Trophoblast cell (in vitro differentiated cells and primary cell): ENCODE data around the gene TRNT1.

Experiments
- DNase-seq, 2 donors: peaks; one replicate each; pipeline ENCODE4 v3.0.0-alpha.2; 2016
- H2AFZ ChIP-seq: 2 replicates; pipeline ENCODE4 v1.6.1; 2013; ENCODE audit warnings: low read length, moderate library complexity, mild to moderate bottlenecking; ENCODE audit not compliant: insufficient read depth, poor library complexity
- H2AK5ac ChIP-seq: 2 replicates; pipeline ENCODE4 v1.6.1; 2013; ENCODE audit warnings: mild to moderate bottlenecking, low read length
- H2BK120ac ChIP-seq: 2 replicates; pipeline ENCODE4 v1.6.1; 2013; ENCODE audit warnings: low read length, mild to moderate bottlenecking, moderate library complexity; ENCODE audit not compliant: insufficient read depth, poor library complexity
- H2BK12ac ChIP-seq: 2 replicates; pipeline ENCODE4 v1.6.1; 2013; ENCODE audit warnings: mild to moderate bottlenecking, low read length, moderate library complexity
- H2BK5ac ChIP-seq: 2 replicates; pipeline ENCODE4 v1.6.1; 2013; ENCODE audit warnings: low read length, low read depth, moderate library complexity, mild to moderate bottlenecking; ENCODE audit not compliant: poor library complexity
- H3K14ac ChIP-seq: 2 replicates; pipeline ENCODE4 v1.6.1; 2013; ENCODE audit warnings: mild to moderate bottlenecking, low read length
- H3K18ac ChIP-seq: 2 replicates; pipeline ENCODE4 v1.6.1; 2013; ENCODE audit warnings: mild to moderate bottlenecking, low read length
- H3K23ac ChIP-seq: 2 replicates; pipeline ENCODE4 v1.6.1; 2013; ENCODE audit warnings: low read length
- H3K27ac ChIP-seq: 2 replicates; pipeline ENCODE4 v1.5.1; 2013; ENCODE audit warnings: low read depth, mild to moderate bottlenecking, inconsistent platforms, low read length, moderate library complexity
- H3K27me3 ChIP-seq: 2 replicates; pipeline ENCODE4 v1.6.1; 2013; ENCODE audit warnings: inconsistent platforms, mild to moderate bottlenecking, low read length, moderate library complexity; ENCODE audit not compliant: insufficient read depth
- H3K36me3 ChIP-seq, 2 experiments: 1 replicate in 1 of 2; 2 replicates in 1 of 2; pipeline ENCODE4 v1.6.1; 2013; ENCODE audit warnings: low read length in 2 of 2, mild to moderate bottlenecking in 2 of 2, moderate library complexity in 1 of 2; ENCODE audit not compliant: insufficient read depth in 2 of 2, control insufficient read depth in 1 of 2
- H3K4ac ChIP-seq: 2 replicates; pipeline ENCODE4 v1.6.1; 2013; ENCODE audit warnings: low read depth, mild to moderate bottlenecking, low read length, moderate library complexity
- H3K4me1 ChIP-seq, 2 experiments: 1 replicate in 1 of 2; 2 replicates in 1 of 2; pipeline ENCODE4 v1.6.1; 2013; ENCODE audit warnings: low read length in 2 of 2, mild to moderate bottlenecking in 2 of 2, moderate library complexity in 1 of 2; ENCODE audit not compliant: insufficient read depth in 2 of 2, control insufficient read depth in 1 of 2
- H3K4me2 ChIP-seq: 2 replicates; pipeline ENCODE4 v1.6.1; 2013; ENCODE audit warnings: inconsistent platforms, mild to moderate bottlenecking, low read length, moderate library complexity
- H3K4me3 ChIP-seq: 2 replicates; pipeline ENCODE4 v1.5.1; 2013; ENCODE audit warnings: mild to moderate bottlenecking, low read depth, low read length, inconsistent platforms
- H3K79me1 ChIP-seq: one replicate; pipeline ENCODE4 v1.6.1; 2013; ENCODE audit warnings: low read length
- H3K79me2 ChIP-seq: 2 replicates; pipeline ENCODE4 v1.6.1; 2013; ENCODE audit warnings: low read length, mild to moderate bottlenecking; ENCODE audit not compliant: control insufficient read depth, insufficient read depth, poor library complexity
- H3K9ac ChIP-seq: 2 replicates; pipeline ENCODE4 v1.6.1; 2013; ENCODE audit warnings: mild to moderate bottlenecking, low read length
- H3K9me3 ChIP-seq: 2 replicates; pipeline ENCODE4 v1.6.1; 2013; ENCODE audit warnings: low read depth, mild to moderate bottlenecking, control low read depth, inconsistent platforms, low read length; ENCODE audit not compliant: insufficient read depth
- H4K12ac ChIP-seq: 2 replicates; pipeline ENCODE4 v1.6.1; 2013; ENCODE audit warnings: low read depth, mild to moderate bottlenecking, low read length, moderate library complexity
- H4K8ac ChIP-seq: 2 replicates; pipeline ENCODE4 v1.6.1; 2013; ENCODE audit warnings: low read depth, mild to moderate bottlenecking, low read length, moderate library complexity
- H4K91ac ChIP-seq: one replicate; pipeline ENCODE4 v1.6.1; 2013; ENCODE audit warnings: low read depth, mild to moderate bottlenecking, low read length, moderate library complexity
- WGBS: extraction: QIAGEN DNeasy Blood & Tissue Kit; methylation state at CpG from one replicate; pipeline ENCODE4 v1.1.7; 2013; ENCODE audit warnings: missing lambda C conversion rate; ENCODE audit not compliant: insufficient read length, insufficient coverage; ENCODE audit errors: extremely low coverage; 5-methylcytosine and 5-hydroxymethylcytosine counted together

TRNT1 gene

DNA sequence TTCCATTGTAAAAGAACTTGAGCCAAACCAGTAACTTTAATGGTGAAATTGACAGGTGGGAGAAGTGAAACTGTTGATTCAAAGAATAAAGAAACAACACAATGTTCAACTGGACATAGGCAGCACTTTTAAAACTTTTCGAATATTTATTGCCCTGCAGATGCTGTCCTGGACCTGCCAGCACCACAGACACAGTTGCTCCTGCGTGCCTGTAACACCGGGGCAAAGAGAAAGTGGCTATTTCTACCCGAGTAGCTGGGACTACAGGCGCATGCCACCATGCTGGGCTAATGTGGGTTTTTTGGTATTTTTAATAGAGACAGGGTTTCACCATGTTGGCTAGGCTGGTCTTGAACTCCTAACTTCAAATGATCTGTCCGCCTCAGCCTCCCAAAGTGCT is 24.0 kb upstream of the TRNT1 start:
- no peak overlapping the region for H2BK12ac ChIP-seq
- no peaks in the 10 kb centered on the region for H3K4me1 ChIP-seq
- H3K18ac ChIP-seq, result no peak overlapping the region
- WGBS, result no CpG with 5 or more reads among the region's 6 CpGs
- no peak overlapping the region for H4K8ac ChIP-seq
- H2AFZ ChIP-seq, result no peak overlapping the region
- H4K12ac ChIP-seq, result no peak overlapping the region
- H3K4ac ChIP-seq, result no peak overlapping the region
- H3K4me3 ChIP-seq, result no peak overlapping the region
- no peak overlapping the region for H4K91ac ChIP-seq
- H3K14ac ChIP-seq, result no peak overlapping the region
- H2AK5ac ChIP-seq, result no peak overlapping the region
- no peaks in the 10 kb centered on the region for H3K27me3 ChIP-seq
- H3K4me2 ChIP-seq, result no peak overlapping the region
- no peak overlapping the region for H3K9ac ChIP-seq
- DNase-seq, result no peak
- H3K23ac ChIP-seq, result no peak overlapping the region
- H3K36me3 ChIP-seq, result no peaks in the 10 kb centered on the region
- no peak overlapping the region for H3K27ac ChIP-seq
- no peak overlapping the region for H2BK120ac ChIP-seq
- no peak overlapping the region for H2BK5ac ChIP-seq
- H3K79me2 ChIP-seq, result no peaks in the 10 kb centered on the region
- H3K9me3 ChIP-seq, result no peaks in the 10 kb centered on the region
- H3K79me1 ChIP-seq, result no peaks in the 10 kb centered on the region

DNA sequence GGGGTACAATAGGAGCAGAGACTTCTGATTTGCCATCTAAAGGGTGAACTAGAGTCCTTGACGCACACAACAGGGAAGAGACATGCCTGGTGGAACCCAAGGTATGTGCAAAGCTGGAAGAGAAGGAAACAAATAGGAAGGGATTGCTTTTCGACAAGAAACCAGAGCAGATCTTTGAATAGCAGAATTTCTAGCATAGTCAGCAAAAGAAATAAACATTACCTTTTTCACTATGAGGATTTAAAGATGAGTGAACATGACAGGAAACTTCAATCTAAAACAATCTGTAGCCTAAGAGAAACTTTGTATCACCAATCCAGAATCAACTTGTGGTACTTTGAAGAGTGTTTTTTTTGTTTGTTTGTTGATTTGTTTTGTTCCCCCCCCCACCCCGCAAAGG is 21.5 kb upstream of the TRNT1 start:
- no CpG with 5 or more reads among the region's 3 CpGs for WGBS
- Histone ChIP-seq H3K9me3 (no peaks in the 10 kb centered on the region), H3K27me3 (no peaks in the 10 kb centered on the region), H3K79me2 (no peaks in the 10 kb centered on the region), H3K18ac (no peak overlapping the region), H3K14ac (no peak overlapping the region), H3K9ac (no peak overlapping the region), H3K79me1 (no peaks in the 10 kb centered on the region), H3K4ac (no peak overlapping the region), H2BK5ac (no peak overlapping the region), H2AK5ac (no peak overlapping the region), H2BK12ac (no peak overlapping the region), H3K4me1 (no peaks in the 10 kb centered on the region), H3K27ac (no peak overlapping the region), H2AFZ (no peak overlapping the region), H3K36me3 (no peaks in the 10 kb centered on the region), H4K91ac (no peak overlapping the region), H3K4me3 (no peak overlapping the region), H2BK120ac (no peak overlapping the region), H4K8ac (no peak overlapping the region), H4K12ac (no peak overlapping the region), H3K4me2 (no peak overlapping the region), H3K23ac (no peak overlapping the region)
- no peak for DNase-seq

DNA sequence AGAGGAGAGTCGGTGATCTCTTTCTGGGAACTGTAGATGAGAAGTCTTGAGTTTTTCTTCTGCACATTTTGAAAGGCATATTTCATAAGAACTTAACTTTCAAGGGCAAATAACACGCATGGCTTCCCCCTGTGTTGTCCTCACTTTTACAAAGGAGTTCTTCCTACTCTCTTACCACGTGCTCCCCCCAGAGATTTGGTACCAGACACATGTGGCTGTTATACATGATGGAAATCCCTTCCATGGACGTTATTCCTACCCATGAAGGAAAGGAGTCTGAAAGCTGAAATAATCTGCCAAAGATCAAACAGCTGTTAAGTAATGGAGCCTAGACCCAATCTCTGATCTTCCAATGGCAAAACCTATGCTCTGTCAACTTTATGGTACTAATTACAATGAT is 20.9 kb upstream of the TRNT1 start:
- no CpG with 5 or more reads among the region's 4 CpGs for WGBS
- Histone ChIP-seq H2AFZ (no peak overlapping the region), H3K79me2 (no peaks in the 10 kb centered on the region), H2AK5ac (no peak overlapping the region), H3K18ac (no peak overlapping the region), H2BK5ac (no peak overlapping the region), H3K23ac (no peak overlapping the region), H3K9me3 (no peaks in the 10 kb centered on the region), H3K4me1 (no peaks in the 10 kb centered on the region), H3K4me3 (no peak overlapping the region), H2BK12ac (no peak overlapping the region), H3K36me3 (no peaks in the 10 kb centered on the region), H3K9ac (no peak overlapping the region), H4K12ac (no peak overlapping the region), H3K79me1 (no peaks in the 10 kb centered on the region), H3K4ac (no peak overlapping the region), H3K4me2 (no peak overlapping the region), H2BK120ac (no peak overlapping the region), H3K27me3 (no peaks in the 10 kb centered on the region), H3K14ac (no peak overlapping the region), H3K27ac (no peak overlapping the region), H4K8ac (no peak overlapping the region), H4K91ac (no peak overlapping the region)
- no peak for DNase-seq

DNA sequence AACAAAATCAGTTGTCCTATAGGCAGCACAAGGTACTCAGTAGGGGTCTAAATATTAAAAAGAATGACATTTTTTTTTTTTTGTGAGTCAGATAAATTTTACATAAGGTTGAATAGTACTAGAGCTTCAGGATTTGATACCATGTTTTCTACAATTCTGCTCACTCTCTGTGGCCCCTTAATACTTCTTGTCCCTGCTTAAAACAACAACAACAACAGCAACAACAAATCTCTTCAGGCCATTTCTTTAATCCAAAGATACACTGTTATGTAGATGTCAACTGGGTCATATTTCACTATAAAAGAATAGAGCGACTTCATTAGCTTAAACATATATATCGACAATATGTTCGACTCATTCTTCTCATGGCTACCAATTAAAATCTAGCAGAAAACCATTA is 19.6 kb upstream of the TRNT1 start:
- no peak overlapping the region for H3K4me3 ChIP-seq
- no peaks in the 10 kb centered on the region for H3K4me1 ChIP-seq
- no peak overlapping the region for H3K4me2 ChIP-seq
- no peaks in the 10 kb centered on the region for H3K27me3 ChIP-seq
- no peak overlapping the region for H3K9ac ChIP-seq
- H2AK5ac ChIP-seq, result no peak overlapping the region
- no peak overlapping the region for H3K14ac ChIP-seq
- DNase-seq, result no peak
- no CpG with 5 or more reads among the region's 3 CpGs for WGBS
- H2BK12ac ChIP-seq, result no peak overlapping the region
- no peak overlapping the region for H2BK5ac ChIP-seq
- no peaks in the 10 kb centered on the region for H3K79me1 ChIP-seq
- no peak overlapping the region for H4K12ac ChIP-seq
- H3K18ac ChIP-seq, result no peak overlapping the region
- H3K4ac ChIP-seq, result no peak overlapping the region
- H4K91ac ChIP-seq, result no peak overlapping the region
- H3K9me3 ChIP-seq, result no peaks in the 10 kb centered on the region
- H4K8ac ChIP-seq, result no peak overlapping the region
- no peaks in the 10 kb centered on the region for H3K36me3 ChIP-seq
- no peak overlapping the region for H3K23ac ChIP-seq
- no peaks in the 10 kb centered on the region for H3K79me2 ChIP-seq
- H2AFZ ChIP-seq, result no peak overlapping the region
- no peak overlapping the region for H3K27ac ChIP-seq
- H2BK120ac ChIP-seq, result no peak overlapping the region
